ENCODE measurements around the gene MRC2. TPM values are rescaled to one million over a fixed set of nuclear protein-coding genes. Genes with fewer than 3 reads are reported as not detected.
"Not testable (repeated sequence)": the region's sequence is repeated elsewhere in the genome, so short reads cannot be mapped to it uniquely, and the experiment has no call there.

The MRC2 gene, protein sequence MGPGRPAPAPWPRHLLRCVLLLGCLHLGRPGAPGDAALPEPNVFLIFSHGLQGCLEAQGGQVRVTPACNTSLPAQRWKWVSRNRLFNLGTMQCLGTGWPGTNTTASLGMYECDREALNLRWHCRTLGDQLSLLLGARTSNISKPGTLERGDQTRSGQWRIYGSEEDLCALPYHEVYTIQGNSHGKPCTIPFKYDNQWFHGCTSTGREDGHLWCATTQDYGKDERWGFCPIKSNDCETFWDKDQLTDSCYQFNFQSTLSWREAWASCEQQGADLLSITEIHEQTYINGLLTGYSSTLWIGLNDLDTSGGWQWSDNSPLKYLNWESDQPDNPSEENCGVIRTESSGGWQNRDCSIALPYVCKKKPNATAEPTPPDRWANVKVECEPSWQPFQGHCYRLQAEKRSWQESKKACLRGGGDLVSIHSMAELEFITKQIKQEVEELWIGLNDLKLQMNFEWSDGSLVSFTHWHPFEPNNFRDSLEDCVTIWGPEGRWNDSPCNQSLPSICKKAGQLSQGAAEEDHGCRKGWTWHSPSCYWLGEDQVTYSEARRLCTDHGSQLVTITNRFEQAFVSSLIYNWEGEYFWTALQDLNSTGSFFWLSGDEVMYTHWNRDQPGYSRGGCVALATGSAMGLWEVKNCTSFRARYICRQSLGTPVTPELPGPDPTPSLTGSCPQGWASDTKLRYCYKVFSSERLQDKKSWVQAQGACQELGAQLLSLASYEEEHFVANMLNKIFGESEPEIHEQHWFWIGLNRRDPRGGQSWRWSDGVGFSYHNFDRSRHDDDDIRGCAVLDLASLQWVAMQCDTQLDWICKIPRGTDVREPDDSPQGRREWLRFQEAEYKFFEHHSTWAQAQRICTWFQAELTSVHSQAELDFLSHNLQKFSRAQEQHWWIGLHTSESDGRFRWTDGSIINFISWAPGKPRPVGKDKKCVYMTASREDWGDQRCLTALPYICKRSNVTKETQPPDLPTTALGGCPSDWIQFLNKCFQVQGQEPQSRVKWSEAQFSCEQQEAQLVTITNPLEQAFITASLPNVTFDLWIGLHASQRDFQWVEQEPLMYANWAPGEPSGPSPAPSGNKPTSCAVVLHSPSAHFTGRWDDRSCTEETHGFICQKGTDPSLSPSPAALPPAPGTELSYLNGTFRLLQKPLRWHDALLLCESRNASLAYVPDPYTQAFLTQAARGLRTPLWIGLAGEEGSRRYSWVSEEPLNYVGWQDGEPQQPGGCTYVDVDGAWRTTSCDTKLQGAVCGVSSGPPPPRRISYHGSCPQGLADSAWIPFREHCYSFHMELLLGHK (N-terminal part only)
- 1 to 10 TPM; 4.0 TPM for total RNA-seq

DNA sequence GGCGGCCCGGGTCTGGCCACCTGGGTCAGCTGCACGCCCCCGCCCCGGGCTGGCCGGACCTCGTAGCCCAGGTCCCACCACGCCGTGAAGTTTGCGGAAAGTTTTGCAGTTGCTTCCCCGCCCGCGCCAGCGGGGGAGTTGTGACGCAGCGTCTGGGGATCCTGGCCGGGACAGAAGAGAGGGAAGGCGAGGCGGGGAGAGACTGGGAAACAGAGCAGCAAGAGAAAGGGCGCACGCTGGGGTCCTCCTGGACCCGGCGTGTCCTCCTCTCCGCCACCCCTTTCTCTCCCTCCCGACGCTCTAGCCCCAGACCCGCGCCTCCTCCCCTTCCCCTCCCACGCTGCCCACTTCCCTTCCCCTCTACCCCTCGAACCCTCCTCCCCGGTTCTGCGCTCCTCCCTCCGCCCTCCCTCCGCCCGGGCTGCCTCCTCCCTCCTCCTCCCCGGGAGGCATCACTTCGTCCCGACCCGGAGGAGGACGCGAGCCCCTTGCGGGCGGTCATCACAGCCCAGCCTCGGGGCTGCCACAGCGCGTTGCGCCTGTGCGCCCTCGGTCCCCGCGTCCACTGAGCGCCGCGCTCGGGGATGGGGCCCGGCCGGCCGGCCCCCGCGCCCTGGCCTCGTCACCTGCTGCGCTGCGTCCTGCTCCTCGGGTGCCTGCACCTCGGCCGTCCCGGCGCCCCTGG lies at the start of gene MRC2:
MRC2 (plus strand) TSS at position 452 of the 685 bp plus-strand sequence; CDS start at position 585, 133 bp downstream.
- no peaks in the 10 kb centered on the region for H3K9me3 Mint-ChIP-seq
- CTCF ChIA-PET, result interaction anchor here (0.6 kb wide), 1 partner anchor 843 kb away, joined by 5 read pairs; no protein-coding TSS in a partner anchor
- peaks cover 4% of the 10 kb centered on the region for H3K36me3 Mint-ChIP-seq (ENCODE audit: low read depth)
- DNase-seq, result peak; percentile 35
- H3K4me3 Mint-ChIP-seq, result peak within 1 kb of the TSS; percentile 81
- peaks cover 9% of the 10 kb centered on the region for H3K4me1 Mint-ChIP-seq
- POLR2A ChIA-PET, result no interaction called here
- H3K27me3 Mint-ChIP-seq, result peaks cover 22% of the 10 kb centered on the region
- H3K27ac Mint-ChIP-seq, result peak within 1 kb of the TSS; percentile 77

DNA sequence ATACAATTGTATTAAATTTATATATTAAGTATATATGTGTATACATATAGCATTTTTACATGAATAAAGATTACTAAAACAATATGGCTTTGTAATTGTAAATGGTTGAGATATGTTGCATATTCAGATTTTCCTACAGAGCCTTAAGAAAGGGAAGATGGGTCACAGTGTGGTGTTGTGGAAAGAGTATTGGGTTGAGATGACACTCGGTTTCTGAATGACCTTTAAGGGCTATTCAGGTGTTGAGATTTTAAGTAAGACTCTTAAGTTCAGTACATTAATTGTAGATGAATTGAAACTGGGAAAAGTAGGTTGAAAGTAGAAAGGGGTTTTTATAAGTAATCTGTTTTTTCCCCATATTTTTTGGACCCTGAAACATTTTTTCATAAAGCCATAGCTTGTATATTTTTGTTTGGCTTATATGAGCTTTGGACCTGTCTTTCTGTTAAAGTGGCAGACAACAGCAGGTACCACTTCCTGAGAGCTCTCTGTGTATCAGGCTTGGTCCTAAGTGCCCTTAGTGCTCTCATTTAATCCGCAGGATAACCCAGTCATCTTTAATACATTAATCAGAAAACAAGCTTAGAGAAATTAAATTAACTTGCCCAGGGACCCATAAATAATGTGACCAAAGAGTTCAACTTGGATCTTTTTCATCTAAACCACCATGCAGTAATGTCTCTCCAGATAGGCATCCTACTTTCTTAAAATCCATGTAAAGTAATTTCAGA lies 48.5 kb upstream of the MRC2 start:
- no peaks in the 10 kb centered on the region for H3K27me3 Mint-ChIP-seq
- no peak for DNase-seq
- H3K9me3 Mint-ChIP-seq, result no peaks in the 10 kb centered on the region
- H3K36me3 Mint-ChIP-seq (ENCODE audit: low read depth), result peaks cover 47% of the 10 kb centered on the region
- H3K4me3 Mint-ChIP-seq, result no peak overlapping the region
- CTCF ChIA-PET, result no interaction called here
- POLR2A ChIA-PET, result no interaction called here
- no peak overlapping the region for H3K27ac Mint-ChIP-seq
- H3K4me1 Mint-ChIP-seq, result no peaks in the 10 kb centered on the region

DNA sequence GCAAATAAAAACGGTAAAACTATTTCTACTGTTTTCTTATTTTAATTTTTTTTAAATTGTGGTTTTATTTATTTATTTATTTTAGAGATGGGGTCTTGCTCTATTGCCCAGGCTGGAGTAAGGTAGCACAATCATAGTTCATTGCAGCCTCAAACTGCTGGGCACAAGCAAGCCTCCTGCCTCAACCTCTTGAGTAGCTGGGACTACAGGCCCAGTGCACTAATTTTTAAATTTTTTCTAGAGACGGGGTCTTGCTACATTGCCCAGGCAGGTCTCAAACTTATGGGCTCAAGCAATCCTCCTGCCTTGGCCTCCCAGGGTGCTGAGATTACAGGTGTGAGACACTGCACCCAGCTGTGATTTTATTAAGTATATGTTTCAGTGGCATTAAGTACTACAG lies 46.5 kb upstream of the MRC2 start:
- no peak overlapping the region for H3K27ac Mint-ChIP-seq
- DNase-seq, result no peak
- no peak overlapping the region for H3K4me3 Mint-ChIP-seq
- H3K27me3 Mint-ChIP-seq, result no peaks in the 10 kb centered on the region
- H3K9me3 Mint-ChIP-seq, result no peaks in the 10 kb centered on the region
- H3K36me3 Mint-ChIP-seq (ENCODE audit: low read depth), result peaks cover 35% of the 10 kb centered on the region
- ChIA-PET CTCF (interaction anchor here (0.6 to 1.5 kb wide), 2 partner anchors 12 to 334 kb away, joined by 3 read pairs; no protein-coding TSS in a partner anchor), POLR2A (no interaction called here)
- H3K4me1 Mint-ChIP-seq, result no peaks in the 10 kb centered on the region

DNA sequence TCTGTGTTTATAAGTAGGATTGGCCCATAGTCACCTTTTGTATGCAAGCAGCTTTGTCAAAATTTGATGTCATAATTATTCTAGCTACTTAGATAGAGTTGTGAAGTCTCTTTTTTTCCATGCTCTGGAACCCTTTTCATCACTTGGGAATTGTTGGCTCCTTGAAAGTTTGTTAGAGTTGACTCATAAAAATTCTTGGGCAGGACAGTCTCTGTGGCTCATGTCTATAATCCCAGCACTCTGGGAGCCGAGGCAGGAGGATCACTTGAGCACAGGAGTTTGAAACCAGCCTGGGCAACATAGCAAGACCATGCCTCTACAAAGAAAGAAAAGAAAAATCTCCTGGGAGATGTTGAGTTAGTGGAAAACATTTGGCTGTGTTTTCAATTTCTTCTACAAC lies 45.7 kb upstream of the MRC2 start:
- Mint-ChIP-seq H3K9me3 (no peaks in the 10 kb centered on the region), H3K27me3 (no peaks in the 10 kb centered on the region), H3K36me3 (ENCODE audit: low read depth) (peaks cover 30% of the 10 kb centered on the region), H3K27ac (no peak overlapping the region), H3K4me1 (no peaks in the 10 kb centered on the region), H3K4me3 (no peak overlapping the region)
- POLR2A ChIA-PET, result no interaction called here
- DNase-seq, result no peak
- CTCF ChIA-PET, result interaction anchor here (0.6 kb wide), 1 partner anchor 1025 kb away, joined by 3 read pairs; no protein-coding TSS in a partner anchor

DNA sequence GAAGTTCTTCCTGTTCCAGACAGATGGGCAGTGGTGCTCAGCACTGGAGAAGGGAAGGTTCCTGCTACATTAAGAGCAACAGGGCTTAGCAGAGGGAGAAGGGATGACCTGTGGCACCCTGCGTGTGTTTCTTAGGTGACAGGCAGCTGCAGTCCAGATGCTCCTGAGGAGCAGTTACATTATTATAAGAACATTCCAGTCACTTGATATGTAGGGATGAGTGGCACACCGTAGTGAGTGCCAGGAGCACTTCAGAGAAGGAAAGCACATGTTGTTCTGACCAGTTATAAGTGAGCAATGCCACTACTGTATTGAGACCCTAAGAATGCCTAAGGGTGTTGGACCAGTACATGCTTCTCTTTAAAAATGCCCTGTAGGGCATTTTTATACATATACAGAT lies 39.9 kb upstream of the MRC2 start:
- DNase-seq, result no peak
- Mint-ChIP-seq H3K36me3 (ENCODE audit: low read depth) (peaks cover 25% of the 10 kb centered on the region), H3K9me3 (no peaks in the 10 kb centered on the region), H3K4me3 (no peak overlapping the region), H3K27ac (no peak overlapping the region), H3K4me1 (no peaks in the 10 kb centered on the region), H3K27me3 (no peaks in the 10 kb centered on the region)
- POLR2A ChIA-PET, result no interaction called here
- CTCF ChIA-PET, result no interaction called here

DNA sequence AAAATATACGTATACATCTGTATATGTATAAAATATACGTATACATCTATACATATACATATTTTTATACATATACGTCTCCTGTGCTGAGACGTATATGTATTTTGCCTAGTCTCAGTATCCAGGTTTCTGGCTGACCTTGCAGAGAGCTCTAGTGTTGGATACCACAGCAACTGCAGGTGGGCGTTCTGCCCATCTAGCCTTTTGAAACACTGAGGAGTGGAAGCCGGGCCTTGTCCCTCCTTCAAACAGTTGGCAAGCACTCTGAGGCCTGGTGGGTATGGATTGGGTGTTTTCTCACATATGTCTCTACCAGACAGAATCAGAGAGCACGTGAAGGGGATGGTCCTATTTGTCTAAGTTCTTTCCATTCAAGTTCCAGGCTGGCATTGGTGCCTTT lies 39.4 kb upstream of the MRC2 start:
- CTCF ChIA-PET, result no interaction called here
- POLR2A ChIA-PET, result no interaction called here
- H3K27ac Mint-ChIP-seq, result no peak overlapping the region
- H3K9me3 Mint-ChIP-seq, result no peaks in the 10 kb centered on the region
- no peak for DNase-seq
- H3K36me3 Mint-ChIP-seq (ENCODE audit: low read depth), result peaks cover 25% of the 10 kb centered on the region
- no peak overlapping the region for H3K4me3 Mint-ChIP-seq
- H3K27me3 Mint-ChIP-seq, result no peaks in the 10 kb centered on the region
- no peaks in the 10 kb centered on the region for H3K4me1 Mint-ChIP-seq

DNA sequence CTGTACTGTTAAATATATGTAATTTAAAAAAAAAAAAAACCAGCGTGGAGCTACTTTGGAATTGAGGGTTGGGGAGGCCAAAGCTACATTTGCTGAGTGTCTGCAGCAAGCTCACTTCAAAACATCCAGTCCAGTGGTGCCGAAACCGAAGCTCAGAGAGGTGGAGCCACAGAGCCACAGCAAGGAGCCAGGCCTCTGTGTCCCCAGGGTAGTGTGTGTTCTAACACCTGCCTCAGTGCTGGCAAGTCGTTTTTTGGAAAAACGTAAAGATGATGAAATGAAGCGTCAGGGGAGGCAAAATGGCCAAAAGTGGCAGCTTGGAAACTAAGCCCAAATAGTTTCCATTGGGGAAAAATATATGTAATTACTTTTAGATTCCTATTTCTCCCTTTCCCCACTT lies 36.1 kb upstream of the MRC2 start:
- ChIA-PET CTCF (interaction anchor here (0.6 to 1.4 kb wide), 5 partner anchors 10 to 1924 kb away, joined by 3 to 6 read pairs (median 3); no protein-coding TSS in a partner anchor), POLR2A (no interaction called here)
- Mint-ChIP-seq H3K36me3 (ENCODE audit: low read depth) (peaks cover 34% of the 10 kb centered on the region), H3K4me3 (no peak overlapping the region), H3K4me1 (no peaks in the 10 kb centered on the region), H3K27ac (no peak overlapping the region), H3K27me3 (no peaks in the 10 kb centered on the region), H3K9me3 (peaks cover 2% of the 10 kb centered on the region)
- no peak for DNase-seq

DNA sequence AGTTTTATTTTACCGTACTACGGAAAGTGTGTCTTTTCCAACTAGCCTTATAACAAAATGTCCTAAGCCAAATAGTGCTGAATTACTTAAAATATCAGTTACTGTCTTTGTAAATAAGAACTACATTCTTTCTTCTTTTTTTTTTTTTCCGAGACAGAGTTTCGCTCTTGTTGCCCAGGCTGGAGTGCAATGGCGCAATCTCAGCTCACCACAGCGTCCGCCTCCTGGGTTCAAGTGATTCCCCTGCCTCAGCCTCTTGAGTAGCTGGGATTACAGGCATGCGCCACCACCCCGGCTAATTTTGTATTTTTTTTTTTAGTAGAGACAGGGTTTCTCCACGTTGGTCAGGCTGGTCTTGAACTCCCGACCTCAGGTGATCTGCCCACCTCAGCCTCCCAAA lies 35.6 kb upstream of the MRC2 start:
- H3K9me3 Mint-ChIP-seq, H3K27me3 Mint-ChIP-seq, H3K27ac Mint-ChIP-seq, POLR2A ChIA-PET, H3K4me3 Mint-ChIP-seq, H3K4me1 Mint-ChIP-seq, DNase-seq: not testable (repeated sequence)
- H3K36me3 Mint-ChIP-seq (ENCODE audit: low read depth), result peaks cover 38% of the 10 kb centered on the region
- CTCF ChIA-PET, result interaction anchor here (0.6 kb wide), 3 partner anchors 310 to 1924 kb away, joined by 3 to 6 read pairs (median 4); no protein-coding TSS in a partner anchor

DNA sequence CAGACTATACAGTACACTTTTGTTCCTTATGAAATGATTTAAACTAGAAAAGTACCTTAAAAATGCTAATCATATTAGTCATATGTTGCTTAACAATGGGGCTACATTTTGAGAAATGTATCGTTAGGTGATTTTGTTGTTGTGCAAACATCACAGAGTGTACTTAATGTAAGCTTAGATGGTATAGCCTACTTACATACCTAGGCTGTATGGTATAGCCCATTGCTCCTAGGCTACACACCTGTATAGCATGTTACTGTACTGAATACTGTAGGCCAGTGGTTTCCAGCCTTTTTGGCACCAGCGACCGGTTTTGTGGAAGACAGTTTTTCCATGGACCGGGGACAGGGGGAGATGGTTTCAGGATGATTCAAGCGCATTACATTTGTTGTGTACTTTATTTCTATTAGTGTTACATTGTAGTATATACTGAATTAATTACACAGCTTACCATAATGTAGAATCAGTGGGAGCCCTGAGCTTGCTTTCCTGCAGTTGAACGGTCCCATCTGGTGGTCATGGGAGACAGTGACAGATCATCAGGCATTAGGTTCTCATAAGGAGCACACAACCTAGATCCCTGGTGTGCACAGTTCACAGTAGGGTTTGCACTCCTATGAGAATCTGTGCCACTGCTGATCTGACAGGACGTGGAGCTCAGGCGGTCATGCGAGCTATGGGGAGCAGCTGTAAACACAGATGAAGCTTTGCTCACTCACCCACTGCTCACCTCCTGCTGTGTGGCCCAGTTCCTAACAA lies 35.0 kb upstream of the MRC2 start:
- Mint-ChIP-seq H3K27ac (no peak overlapping the region), H3K36me3 (ENCODE audit: low read depth) (peaks cover 44% of the 10 kb centered on the region), H3K9me3 (peaks cover 2% of the 10 kb centered on the region), H3K4me1 (no peaks in the 10 kb centered on the region), H3K27me3 (no peaks in the 10 kb centered on the region), H3K4me3 (no peak overlapping the region)
- DNase-seq, result no peak
- ChIA-PET POLR2A (no interaction called here), CTCF (interaction anchor here (1.1 to 1.4 kb wide), 2 partner anchors 9 to 12 kb away, joined by 3 read pairs; no protein-coding TSS in a partner anchor)

DNA sequence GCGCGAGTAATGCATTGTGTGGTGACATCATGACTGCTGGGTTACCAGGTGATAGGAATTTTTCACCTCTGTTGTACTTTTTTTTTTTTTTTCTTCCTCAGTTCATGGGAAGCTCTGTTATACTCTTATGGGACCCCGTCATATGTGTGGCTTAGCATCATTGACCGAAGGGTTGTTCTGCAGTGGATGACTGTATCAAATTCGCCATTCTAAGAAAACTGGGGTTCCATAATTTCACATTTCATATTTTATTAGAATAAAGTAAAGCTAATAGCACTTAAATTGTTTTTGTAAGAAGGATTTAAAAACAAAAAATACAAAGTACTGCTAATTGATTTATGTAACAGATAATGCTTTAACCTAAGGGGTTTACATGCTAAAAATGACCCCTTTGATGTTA lies 32.0 kb upstream of the MRC2 start:
- peaks cover 55% of the 10 kb centered on the region for H3K36me3 Mint-ChIP-seq (ENCODE audit: low read depth)
- ChIA-PET POLR2A (no interaction called here), CTCF (interaction anchor here (0.6 to 1.3 kb wide), 2 partner anchors 9 to 18 kb away, joined by 3 read pairs; no protein-coding TSS in a partner anchor)
- no peaks in the 10 kb centered on the region for H3K27me3 Mint-ChIP-seq
- H3K4me3 Mint-ChIP-seq, result no peak overlapping the region
- DNase-seq, result no peak
- H3K27ac Mint-ChIP-seq, result no peak overlapping the region
- no peaks in the 10 kb centered on the region for H3K4me1 Mint-ChIP-seq
- H3K9me3 Mint-ChIP-seq, result peaks cover 2% of the 10 kb centered on the region

DNA sequence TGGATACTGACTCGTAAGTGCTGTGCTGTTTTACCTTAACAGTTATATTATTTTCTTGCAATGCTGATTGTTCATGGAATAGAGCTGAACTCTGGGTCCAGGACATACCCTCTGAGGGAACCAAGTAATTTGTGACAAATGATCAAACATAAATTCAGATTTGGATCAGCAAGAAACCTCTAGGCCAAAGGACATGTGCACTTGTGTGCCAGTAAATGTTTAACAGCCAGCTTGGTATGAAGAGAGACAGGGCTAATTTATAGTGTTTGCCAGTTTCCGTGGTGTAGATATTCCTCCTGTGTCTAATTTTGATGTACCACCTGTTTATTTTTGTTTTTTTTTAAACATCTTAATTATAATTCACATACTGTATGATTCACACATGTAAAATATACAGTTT lies 30.8 kb upstream of the MRC2 start:
- H3K4me3 Mint-ChIP-seq, result no peak overlapping the region
- no peak for DNase-seq
- H3K27ac Mint-ChIP-seq, result no peak overlapping the region
- H3K4me1 Mint-ChIP-seq, result peaks cover 2% of the 10 kb centered on the region
- no peaks in the 10 kb centered on the region for H3K27me3 Mint-ChIP-seq
- H3K9me3 Mint-ChIP-seq, result peaks cover 2% of the 10 kb centered on the region
- POLR2A ChIA-PET, result no interaction called here
- peaks cover 57% of the 10 kb centered on the region for H3K36me3 Mint-ChIP-seq (ENCODE audit: low read depth)
- CTCF ChIA-PET, result interaction anchor here (1.3 kb wide), 1 partner anchor 11 kb away, joined by 3 read pairs; no protein-coding TSS in a partner anchor
